ENCODE measurements around the gene SEC24A.

GRCh38 chr5:134692722-134693121 is 44.1 kb downstream of the SEC24A start:
- TF ChIP-seq POLR2AphosphoS5 (IDR thresholded peaks at IDR 0.05; ENCODE audit: low read depth, low read length), result no peak
- no peak for TF ChIP-seq RAD21 (IDR thresholded peaks at IDR 0.05; ENCODE audit: low read length)
- no peak for TF ChIP-seq SIN3A (IDR thresholded peaks at IDR 0.05; ENCODE audit: borderline replicate concordance, low read depth, low read length)
- TF ChIP-seq EZH2phosphoT487 (IDR thresholded peaks at IDR 0.05; ENCODE audit: borderline replicate concordance, low read depth), result no peak
- no peak for TF ChIP-seq SMC3 (IDR thresholded peaks at IDR 0.05; ENCODE audit: low read depth, low read length)
- no peak for TF ChIP-seq EP300 (IDR thresholded peaks at IDR 0.05; ENCODE audit: borderline replicate concordance in 1 of 2, low read depth in 1 of 2, low read length in 1 of 2)
- TF ChIP-seq CTCF (IDR thresholded peaks at IDR 0.05), result no peak
- TF ChIP-seq YY1 (IDR thresholded peaks at IDR 0.05; ENCODE audit: low read depth), result no peak
- no peak for TF ChIP-seq ELF1 (IDR thresholded peaks at IDR 0.05)
- TF ChIP-seq MXI1 (IDR thresholded peaks at IDR 0.05; ENCODE audit: low read depth, low read length), result no peak
- TF ChIP-seq NRF1 (IDR thresholded peaks at IDR 0.05; ENCODE audit: low read depth, low read length), result no peak
- TF ChIP-seq REST (IDR thresholded peaks at IDR 0.05; ENCODE audit: low read depth, low read length), result no peak
- no peak for TF ChIP-seq RCOR1 (IDR thresholded peaks at IDR 0.05; ENCODE audit: low read length)
- no peak for TF ChIP-seq CHD2 (IDR thresholded peaks at IDR 0.05; ENCODE audit: low read length, partially characterized antibody)
